GM18502 (cell line): Measurements from ENCODE around the gene SLC9A1.
"Not testable (repeated sequence)": the region's sequence is repeated elsewhere in the genome, so short reads cannot be mapped to it uniquely, and the experiment has no call there.

Source experiments
- ATAC-seq: cut with Tn5 transposase; IDR thresholded peaks from one replicate; pipeline ENCODE4 v1.9.1; 2021; ENCODE audit warnings: mild to moderate bottlenecking; ENCODE audit not compliant: unreplicated experiment, poor library complexity

The SLC9A1 gene

DNA sequence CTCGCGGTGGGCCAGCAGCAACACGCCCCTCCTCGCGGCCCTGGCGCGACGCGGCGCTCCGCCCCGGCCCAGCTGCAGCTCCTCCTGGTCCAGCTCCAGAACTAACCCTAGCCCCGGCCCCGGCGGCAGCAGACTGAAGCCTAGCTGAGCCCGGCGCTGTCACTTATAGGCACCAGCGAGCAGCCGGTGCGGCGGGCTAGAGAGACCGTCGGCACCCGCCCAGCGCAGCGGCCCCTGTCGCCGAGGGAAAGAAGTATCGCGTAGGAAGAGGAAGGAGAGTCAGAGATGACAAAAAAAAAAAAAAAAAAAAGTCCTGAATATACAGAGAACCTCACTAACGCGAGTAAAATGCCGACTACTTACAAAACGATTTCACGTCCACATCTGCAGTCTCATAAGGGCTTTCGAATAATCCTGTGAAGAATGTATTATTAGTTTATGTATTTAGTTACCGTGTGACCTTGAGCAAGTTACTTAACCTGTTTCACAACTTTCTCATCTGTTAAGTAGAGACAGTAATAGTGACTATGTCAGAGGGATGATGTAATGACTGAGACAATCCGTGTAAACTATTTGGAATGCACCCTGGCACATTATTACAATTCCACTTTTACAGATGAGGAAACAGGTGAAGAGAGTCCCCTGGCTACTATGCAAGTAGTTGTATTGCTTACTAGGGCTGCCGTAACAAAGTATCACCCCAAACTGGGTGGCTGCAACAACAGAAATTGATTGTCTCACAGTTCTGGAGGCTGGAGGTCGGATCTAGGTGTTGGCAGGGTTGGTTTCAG, at the start of gene SLC9A1:
Gene SLC9A1 (minus strand): TSS at position 135 of the 791 bp plus-strand sequence. CDS start 791 bp downstream, outside the sequence.
- ATAC-seq, result peak; percentile 91

DNA sequence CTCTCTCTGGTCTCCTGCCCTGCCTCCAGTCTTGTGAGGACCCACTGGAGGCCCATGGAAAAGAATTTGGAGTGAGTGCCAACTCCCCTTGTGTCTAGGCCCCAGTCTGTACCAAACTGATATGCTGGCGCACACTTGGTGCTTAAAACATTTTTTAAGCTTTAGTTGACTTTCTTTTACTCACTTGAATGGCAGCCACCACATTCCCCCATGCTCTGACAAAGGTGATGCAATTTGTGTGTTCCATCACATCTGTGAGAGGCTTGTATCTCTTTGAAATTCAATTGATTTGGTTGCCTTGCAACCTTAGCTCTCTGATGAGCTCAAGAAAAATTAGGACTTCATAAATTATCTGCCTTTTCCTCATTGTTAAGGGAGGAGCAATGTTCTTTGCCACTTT, 49.0 kb upstream of the SLC9A1 start:
- no peak for ATAC-seq

DNA sequence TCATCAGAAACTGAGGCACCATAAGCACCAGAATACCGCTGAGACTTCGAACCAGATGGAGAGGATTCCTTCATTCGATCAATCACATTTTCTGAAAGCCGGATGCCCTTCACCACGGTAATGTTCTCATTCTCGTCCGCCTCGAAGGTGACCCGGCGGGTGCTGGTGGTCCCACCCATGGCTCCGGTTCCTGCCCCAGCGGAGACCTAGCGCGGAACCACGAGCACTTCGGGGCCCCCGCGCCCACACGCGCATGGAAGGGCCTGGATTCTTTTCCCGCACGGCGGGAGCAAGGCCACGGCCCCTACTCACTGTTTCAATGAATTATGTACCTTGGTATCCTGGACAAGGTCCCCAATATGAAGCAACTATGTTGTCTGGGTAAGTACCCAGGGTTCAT, 46.4 kb upstream of the SLC9A1 start:
- no peak for ATAC-seq

DNA sequence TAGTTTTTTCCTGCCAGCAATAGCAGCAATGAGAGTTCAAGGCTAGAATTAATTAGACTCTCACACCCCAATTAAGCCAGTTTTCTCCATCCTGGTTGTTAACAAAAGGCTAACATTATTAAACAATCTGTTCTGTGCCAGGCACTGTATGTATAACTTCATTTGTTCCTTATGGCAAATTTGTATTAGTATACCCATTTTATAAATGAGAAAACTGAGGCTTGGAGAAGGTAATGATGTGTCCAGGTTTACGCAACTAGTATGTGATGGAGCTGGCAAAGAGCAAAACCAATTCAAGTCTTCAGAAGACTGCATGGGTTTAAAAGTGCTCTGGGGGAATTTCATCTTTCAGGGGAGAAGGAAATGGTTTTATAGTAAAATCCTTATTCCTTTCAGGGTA, 38.3 kb upstream of the SLC9A1 start:
- no peak for ATAC-seq

DNA sequence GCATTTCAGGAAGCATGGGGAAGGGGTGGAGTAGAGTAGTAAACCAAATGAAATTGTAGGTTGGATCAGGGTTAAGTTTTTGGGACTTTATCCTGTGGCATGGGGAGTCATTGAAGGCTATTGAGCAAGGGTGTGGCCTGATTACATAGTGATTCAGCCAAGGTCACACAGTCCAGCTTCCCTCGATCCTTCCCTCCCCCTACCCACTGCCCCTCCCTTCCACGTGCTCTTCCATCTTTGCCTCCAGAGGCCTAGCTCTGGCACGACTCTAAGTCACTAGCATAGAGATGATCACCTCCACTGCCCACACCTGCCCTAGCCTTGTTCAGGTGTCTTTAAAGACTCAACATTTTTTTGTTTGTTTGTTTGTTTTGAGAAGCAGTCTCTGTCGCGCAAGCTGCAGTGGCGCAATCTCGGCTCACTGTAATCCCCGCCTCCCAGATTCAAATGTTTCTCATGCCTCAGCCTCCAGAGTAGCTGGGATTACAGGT, 37.2 kb upstream of the SLC9A1 start:
- ATAC-seq, result no peak

DNA sequence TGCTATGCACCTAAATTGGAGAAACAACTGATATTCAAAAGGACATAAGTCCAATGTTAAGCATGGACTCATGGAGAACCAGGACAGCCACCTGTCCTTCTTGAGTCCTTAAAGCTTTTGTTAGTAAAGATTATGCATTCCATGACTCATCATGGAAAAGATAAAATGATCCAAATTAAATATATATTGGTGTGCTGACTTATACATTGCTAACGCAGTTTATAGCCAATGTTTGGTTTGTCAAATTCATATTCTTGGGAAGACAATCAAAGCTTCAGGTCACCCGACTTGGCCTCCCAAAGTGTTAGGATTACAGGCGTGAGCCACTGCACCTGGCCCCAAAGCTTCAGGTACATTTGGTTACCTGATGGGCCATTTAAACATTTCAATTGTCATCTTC, 29.7 kb upstream of the SLC9A1 start:
- not testable (repeated sequence) for ATAC-seq

DNA sequence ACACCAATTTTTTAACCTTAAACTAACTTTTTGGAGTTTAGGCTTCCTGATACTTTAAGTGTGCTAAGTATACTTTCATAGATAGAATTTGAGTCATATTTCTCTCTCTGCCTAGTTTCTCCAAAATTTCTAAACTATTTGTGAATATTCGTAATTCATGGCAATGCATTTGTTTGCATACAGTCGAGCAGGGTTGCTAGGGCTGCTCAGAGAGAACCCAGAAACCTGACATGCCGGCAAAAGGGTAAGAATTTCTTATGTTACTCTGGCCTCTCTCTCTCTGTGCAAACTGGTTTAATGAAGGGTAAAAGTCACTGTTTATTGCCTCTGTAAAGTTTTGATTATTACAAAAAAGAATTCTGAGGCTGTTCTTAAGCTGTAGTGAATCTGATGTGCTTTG, 25.1 kb upstream of the SLC9A1 start:
- no peak for ATAC-seq

DNA sequence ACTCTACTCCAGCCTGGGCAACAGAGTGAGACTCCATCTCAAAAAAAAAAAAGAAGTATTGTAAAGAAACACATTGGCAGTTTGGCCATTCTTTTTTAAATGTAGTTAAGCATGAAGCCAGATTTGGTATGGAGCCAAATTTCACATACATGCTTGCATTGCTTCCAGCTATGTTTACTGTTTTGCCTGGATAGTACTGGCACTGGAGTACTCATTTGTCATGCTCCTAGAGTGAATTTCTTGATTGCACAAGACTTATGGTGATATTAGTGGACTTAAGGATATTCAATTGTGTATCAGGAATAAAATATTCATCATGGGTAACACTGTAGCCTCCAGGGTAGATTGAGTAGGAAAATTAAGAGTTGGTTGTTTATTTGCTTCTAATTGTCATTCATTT, 24.5 kb upstream of the SLC9A1 start:
- no peak for ATAC-seq

DNA sequence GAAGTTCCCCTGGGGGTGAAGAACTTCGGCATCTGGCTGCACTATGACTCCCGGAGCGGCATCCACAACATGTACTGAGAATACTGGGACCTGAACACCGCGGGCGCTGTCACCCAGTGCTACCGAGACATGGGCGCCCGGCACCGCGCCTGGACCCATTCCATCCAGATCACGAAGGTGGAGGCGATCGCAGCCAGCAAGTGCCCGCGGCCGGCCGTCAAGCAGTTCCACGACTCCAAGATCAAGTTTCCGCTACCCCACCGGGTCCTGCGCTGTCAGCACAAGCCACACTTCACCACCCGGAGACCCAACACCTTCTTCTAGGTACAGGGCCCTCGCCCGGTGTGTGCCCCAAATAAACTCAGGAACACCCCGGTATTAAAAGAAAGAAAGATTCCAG, 22.0 kb upstream of the SLC9A1 start:
- ATAC-seq, result no peak

DNA sequence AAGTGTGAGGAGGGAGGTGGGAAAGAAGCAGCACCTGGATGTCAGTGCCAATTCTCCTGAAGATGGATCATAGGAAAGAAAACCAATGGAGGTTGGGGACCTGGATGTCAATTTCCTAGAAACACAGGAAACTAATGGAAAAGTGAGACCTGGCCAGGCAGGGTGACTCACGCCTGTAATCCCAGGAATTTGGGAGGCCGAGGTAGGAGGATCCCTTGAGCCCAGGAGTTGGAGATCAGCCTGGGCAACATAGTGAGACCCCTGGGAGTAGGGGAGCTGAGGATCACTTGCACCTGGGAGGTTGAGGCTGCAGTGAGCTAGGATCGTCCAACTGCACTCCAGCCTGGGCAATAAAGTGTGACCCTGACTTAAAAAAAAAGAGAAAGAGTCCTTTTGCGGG, 21.4 kb upstream of the SLC9A1 start:
- no peak for ATAC-seq

DNA sequence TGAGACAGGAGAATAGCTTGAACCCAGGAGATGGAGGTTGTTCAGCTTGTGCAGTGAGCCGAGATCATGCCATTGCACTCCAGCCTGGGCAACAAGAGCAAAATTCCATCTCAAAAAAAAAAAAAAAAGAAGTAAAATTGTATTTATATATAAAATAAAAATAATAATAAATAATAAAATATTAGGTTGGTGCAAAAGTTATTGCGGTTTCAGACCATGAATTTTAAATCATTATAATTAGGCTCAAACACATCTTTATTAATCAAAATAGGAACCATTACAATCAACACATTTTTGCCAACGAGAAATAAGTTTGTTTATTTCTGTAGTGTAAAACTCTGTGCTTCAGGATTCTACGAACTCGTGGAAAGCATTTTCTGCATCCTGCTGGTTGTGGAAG, 18.1 kb upstream of the SLC9A1 start:
- not testable (repeated sequence) for ATAC-seq

DNA sequence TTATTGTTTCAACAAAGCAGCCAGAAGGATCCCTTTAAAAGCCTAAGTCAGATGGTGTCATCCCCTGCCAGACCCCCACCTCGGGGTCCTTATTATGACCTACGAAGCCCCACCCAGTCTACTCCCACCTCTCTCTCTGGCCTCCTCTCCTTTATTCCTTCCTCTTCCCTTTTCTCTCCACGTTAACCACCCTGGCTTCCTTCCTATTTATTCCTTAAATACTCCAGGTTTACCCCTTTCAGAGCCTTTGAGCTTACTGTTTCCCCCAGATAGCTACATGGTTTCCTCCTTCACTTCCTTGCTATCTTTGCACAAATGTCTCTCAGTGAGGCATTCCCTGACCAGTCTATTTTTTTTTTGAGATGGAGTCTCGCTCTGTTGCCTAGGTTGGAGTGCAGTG, 12.0 kb upstream of the SLC9A1 start:
- no peak for ATAC-seq

DNA sequence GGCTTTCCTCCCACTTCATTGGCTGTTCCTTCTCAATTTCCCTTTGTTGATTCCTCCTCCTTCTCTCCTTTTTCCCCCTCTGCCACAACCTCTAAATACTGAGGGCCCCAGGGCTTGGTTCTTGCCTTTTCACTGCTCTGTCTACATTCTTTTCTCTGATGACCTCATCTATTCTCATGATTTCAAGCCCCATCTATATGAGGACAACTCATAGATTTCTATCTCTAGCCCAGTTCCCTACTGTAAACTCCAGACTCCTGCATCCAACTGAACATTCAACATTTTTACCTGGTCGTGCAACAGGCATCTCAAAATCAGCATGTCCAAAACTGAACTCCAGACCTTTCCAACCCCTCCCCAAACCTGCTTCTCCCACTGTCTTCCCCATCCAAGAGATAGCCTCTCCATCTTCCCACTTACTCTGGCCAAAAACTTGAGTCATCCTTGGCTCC, 11.5 kb upstream of the SLC9A1 start:
- no peak for ATAC-seq

DNA sequence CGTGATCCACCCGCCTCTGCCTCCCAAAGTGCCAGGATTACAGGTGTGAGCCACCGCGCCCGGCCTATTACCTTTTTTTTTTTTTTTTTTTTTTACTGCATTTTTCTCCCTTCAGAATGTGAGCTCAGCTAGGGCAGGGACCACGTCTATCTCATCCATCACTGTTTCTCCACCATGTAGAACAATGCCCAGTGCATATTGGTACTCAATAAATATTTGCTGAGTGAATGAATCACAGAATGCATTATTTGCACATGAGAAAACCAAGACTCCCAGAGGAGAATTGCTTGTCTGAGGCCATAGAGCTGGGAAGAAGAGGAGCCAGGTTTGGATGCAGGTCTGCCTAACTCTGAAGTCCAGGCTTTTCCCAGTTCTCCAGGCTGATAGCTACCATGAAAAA, 8.2 kb upstream of the SLC9A1 start:
- no peak for ATAC-seq

DNA sequence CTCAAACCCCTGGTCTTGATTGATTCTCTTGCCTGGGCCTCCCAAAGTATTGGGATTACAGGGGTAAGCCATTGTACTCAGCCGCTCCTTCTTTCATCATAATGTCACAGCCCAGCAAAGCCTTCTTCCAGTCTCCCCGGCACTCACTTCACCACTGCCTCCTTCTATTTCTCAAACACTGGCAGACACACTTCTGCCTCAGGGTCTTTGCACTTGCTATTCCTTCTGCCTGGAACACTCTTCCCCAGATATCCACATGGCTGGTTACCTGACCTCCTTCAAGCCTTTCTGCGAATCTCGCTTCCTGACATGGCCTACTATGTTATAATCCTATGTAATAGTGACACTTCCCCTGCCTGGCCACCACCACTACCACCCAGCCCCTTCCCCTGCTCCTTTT, 7.2 kb upstream of the SLC9A1 start:
- ATAC-seq, result no peak

DNA sequence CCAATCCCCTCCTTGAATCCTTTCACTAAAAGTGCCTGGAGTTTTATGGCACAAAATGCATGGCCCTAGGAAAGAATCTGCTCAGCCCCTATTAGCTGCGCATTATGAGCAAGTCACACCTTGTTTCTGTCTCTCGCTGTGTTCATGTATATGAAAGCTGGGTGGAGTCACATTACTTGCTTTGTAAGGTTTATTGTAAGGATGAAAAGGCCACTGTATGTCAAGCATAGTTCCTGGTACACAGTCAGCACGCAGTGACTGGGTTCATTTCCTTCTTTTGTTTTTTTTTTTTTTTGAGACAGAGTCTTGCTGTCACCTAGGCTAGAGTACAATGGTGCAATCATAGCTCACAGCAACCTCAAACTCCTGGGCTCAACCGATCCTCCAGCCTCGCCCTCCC, 6.7 kb upstream of the SLC9A1 start:
- ATAC-seq, result no peak

DNA sequence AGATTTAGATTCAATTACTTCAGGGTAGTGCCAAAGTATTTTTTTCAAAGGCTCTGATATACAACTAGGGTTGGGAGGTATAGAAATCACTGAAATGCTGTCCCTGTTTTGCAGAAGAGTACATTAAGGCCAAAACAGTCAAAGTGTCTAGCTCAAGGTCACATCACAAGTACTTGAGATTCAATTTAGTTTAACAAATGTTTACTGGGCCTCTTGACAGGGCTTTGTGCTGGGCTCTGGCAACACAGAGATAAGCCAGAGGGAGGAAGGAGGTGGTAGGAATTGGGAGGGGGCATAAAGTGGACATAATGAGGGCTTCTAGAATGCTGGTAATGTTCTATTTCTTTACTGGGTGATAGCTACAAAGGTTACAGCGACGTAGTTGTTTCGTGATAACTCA, 2.3 kb upstream of the SLC9A1 start:
- ATAC-seq, result no peak

DNA sequence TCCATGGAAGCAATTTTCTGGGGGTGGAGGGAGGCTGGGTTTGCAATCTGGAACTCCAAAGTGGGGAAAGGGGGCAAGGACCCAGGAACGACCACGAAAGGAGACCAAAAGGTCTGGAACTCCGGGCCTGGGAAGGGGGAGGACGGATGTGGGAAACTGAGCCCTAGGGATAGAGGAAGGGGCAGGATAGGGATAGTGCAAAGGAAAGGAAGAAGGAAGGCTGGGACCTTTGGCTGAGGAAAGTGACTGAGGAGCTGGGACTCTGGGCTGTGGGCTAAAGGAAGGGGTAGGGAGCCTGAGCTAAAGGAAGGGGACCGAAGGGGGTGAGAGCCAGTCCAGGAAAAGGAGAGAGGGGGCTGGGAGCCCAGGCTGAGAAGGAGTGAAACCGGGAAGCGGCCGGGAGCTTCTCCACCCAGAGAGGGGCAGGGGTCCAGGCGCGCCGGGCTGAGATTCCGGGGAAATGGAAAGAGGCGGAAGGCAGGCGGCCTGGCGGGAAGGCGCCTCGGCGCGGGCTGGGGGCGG, 395 bp downstream of the SLC9A1 start:
- ATAC-seq, result no peak

DNA sequence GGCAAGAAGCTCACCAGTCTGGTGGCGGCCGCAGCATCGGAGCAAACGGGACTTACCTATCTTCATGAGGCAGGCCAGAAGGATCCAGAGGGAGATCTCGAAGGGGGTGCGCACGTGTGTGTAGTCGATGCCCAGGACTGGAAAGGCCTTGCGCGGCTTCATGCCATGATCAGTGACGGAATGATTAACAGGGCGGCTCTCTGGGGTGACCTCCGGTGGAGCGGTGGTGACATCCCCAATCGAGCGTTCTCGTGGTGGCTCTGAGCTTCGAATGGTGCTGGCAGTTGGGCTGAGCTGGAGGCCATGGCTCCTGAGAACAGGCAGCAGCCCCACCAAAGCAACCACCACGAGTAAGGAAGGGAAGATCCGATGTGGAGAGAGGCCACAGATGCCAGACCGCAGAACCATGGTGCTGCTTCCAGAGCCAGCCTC, 982 bp downstream of the SLC9A1 start:
- no peak for ATAC-seq

DNA sequence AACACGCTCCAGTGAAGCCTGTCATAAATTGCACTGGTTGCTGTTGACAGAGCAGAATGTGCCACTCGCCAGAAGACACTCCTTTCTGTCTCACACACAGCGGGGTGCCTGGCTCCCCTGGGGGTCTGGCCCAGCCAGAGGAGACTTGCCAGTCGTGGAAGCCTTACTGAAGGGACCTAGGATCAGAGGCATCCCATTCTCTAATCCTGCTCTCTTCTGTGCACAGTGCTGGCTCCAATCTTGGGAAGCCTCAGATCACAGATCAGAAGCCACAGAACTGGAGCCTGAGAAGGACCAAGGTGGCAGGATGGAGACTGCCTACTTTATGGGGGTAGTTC, 1.4 kb downstream of the SLC9A1 start:
- no peak for ATAC-seq

DNA sequence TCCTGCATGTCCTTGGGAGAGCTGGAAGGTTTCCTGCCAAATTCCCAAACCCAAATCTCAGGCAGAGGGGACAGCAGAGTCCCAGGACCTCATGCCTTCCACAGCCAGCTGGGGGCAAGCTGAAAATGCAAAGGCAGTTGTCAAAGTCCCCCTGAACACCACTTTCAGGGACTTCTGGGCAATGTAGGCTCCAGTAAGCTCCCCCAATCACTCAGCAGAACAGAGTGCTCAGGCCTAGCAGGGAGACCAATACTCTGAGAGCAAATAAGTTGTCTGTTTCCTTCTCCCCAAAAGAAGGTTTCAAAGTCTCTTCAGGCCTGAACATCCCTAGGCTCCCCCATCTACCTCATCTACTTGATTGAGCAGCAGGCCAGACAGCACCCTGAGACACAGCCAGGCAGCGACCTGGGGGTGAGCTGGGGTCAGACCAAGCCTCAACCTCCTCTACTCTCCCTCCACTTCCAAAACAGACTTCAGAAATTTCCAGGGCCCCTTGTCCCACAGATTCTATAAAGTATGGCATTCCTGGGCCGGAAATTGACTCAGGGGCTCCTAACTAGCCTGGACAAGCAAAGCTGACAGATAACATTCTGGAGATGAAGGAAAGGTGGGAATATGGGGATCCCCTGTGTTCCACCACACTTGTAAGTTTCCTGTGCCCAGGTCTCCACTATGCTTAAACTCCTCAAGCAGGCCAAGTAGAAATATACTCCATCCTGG, 1.9 kb downstream of the SLC9A1 start:
- ATAC-seq, result no peak
